ENCODE measurements around the gene RAB7B.

RAB7B gene

DNA sequence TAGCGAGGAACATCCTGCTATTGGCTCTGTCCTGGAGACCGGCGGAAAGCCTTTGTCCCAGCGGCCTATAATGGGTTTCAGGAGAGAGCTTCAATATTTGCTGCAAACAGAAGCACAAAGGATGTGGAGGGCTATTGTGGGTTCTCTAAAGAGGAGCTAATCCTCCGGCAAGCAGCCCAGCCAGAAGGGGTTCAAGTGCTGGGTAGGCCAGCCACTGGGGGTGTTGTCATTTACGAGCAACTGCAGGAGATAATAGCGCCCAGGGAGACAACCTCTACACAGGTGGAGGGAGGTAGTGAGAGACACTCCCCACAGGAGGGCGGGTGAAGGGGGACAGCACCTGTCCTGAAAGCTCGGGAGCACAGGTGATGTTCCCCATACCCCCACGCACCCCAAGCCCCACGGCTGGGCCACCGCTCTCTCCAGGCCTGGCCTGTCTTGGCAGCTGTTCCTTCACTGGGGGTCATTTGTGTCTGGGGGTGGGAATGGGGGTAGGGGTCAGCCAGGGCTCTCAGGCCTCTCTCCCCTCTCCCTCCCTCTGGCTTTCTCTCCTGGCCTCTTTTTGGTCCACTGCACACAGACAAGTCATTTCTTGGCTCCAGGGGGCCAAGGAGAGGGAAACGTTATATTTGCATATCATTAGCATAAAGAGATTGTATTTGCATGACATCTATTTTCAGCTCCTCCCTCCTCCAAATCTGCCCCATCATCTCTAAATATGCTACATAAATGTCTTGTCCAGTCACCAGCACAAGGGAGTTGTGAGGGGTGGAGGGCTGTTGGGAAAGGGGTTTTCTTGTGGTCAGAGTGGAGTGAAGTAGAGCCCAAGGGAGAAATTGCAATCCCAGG is 37.9 kb downstream of the RAB7B start:
- H3K4me1 ChIP-seq (ENCODE audit: control insufficient read depth, insufficient read depth, low read length) = peaks cover 31% of the 10 kb centered on the region
- H3K9me3 ChIP-seq (ENCODE audit: control insufficient read depth, low read length) = no peaks in the 10 kb centered on the region
- no peak overlapping the region for H3K9ac ChIP-seq (ENCODE audit: low read length)
- H3K27me3 ChIP-seq (ENCODE audit: control insufficient read depth, insufficient read depth, low read length) = no peaks in the 10 kb centered on the region
- no peak overlapping the region for H3K4me3 ChIP-seq (ENCODE audit: low read length)
- no peaks in the 10 kb centered on the region for H3K36me3 ChIP-seq (ENCODE audit: control insufficient read depth, insufficient read depth, low read length)

DNA sequence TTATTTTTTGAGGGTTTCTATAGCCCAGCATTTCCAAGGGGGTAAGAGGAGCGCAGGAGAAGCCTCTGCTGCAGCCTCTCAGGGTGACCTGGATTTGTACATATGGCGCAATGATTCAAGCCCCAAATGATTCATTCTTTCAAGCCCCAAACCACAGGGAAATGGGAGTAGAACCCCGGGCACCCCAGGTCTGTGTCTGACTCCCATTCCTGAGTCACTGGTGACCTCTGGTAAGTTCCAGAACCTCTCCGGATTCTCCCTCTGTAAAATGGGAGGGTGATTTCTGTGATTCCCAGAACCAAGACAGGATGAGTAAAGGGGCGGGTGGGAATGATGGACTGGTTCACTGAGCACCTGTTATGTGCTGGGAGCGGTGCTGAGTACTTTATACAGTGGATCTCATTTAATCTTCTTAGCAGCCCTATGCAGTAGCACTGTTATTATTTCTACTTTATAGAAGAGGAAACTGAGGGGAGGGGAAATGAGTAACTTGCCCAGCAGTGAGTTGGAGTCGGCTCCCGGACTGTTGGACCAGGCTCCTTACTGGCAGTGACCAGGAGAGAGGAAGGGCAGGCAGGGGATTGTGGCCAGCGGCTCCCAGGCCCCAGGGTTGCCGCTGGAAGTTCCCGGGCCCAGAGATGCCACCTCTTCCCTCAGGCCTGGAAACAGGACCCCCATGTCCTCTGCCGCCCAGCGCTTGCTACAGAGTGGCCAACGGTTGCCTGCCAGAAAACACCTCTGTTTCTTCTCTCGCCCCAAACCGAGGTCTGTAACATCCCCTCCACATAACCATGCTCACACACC is 39.6 kb downstream of the RAB7B start:
- Histone ChIP-seq H3K4me1 (ENCODE audit: control insufficient read depth, insufficient read depth, low read length) (peaks cover 43% of the 10 kb centered on the region), H3K9me3 (ENCODE audit: control insufficient read depth, low read length) (no peaks in the 10 kb centered on the region), H3K27me3 (ENCODE audit: control insufficient read depth, insufficient read depth, low read length) (no peaks in the 10 kb centered on the region), H3K36me3 (ENCODE audit: control insufficient read depth, insufficient read depth, low read length) (no peaks in the 10 kb centered on the region), H3K9ac (ENCODE audit: low read length) (no peak overlapping the region), H3K4me3 (ENCODE audit: low read length) (no peak overlapping the region)

DNA sequence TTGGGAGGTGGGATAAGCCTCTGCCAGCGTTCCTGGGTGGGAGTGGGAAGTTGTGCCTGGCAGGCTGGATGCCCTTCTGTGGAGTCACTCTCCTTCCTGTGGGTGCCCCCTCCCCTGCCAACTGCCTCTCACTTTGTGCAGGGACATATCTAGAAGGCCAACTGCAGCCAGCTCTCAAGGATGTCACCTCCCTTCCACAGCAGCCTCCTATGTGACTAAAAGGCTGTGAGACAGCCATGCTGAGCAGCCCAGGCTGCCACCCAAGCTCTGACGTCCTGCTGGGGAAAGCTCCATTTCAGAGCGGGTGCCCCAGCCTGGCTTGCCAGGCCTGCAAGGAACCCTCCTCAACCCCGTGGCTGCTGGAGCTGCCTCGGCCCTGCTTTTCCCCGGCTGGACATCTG is 40.4 kb downstream of the RAB7B start:
- H3K4me3 ChIP-seq (ENCODE audit: low read length) = no peak overlapping the region
- H3K9me3 ChIP-seq (ENCODE audit: control insufficient read depth, low read length) = no peaks in the 10 kb centered on the region
- H3K4me1 ChIP-seq (ENCODE audit: control insufficient read depth, insufficient read depth, low read length) = peaks cover 38% of the 10 kb centered on the region
- H3K9ac ChIP-seq (ENCODE audit: low read length) = no peak overlapping the region
- no peaks in the 10 kb centered on the region for H3K27me3 ChIP-seq (ENCODE audit: control insufficient read depth, insufficient read depth, low read length)
- H3K36me3 ChIP-seq (ENCODE audit: control insufficient read depth, insufficient read depth, low read length) = no peaks in the 10 kb centered on the region

DNA sequence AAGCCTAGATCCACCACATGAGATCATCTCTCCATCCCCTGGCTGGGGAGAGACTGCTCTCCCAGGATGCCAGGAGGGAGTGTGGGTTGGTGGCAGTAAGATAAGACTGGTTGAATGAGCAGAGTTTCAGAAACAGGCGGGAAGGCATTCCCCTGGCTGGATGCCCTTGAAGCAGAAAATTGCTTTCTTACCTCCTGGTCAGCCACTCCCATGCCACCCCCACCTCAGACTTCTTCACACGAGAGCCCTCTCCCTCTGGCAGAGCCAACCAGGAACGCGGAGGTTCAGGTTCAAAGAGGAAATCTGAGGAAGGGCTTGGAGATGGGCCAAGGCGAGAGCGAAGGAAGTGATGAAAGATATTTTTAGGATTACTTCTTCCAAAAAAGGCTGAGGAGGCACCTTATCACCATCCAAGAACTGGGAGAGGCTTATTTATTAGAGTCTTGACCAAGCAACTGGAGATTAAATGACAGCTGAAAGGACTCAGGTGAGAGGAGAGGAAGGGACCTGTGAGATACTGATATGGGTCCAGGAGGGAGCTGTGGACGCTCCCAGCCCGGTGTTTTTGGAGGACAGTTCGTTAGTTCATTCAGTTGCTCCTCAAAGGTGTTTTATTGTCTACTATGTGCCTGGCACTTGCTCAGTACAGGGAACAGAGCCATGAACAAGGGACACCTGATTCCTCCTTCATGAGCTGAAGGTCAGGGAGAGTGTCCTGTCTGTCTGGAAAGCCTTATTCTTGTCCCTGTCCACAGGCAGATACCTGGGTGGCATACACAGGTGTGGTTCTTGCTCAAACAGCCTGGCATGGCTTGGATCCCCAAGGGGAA is 41.0 kb downstream of the RAB7B start:
- Histone ChIP-seq H3K9me3 (ENCODE audit: control insufficient read depth, low read length) (no peaks in the 10 kb centered on the region), H3K27me3 (ENCODE audit: control insufficient read depth, insufficient read depth, low read length) (no peaks in the 10 kb centered on the region), H3K4me3 (ENCODE audit: low read length) (no peak overlapping the region), H3K9ac (ENCODE audit: low read length) (no peak overlapping the region), H3K4me1 (ENCODE audit: control insufficient read depth, insufficient read depth, low read length) (peaks cover 33% of the 10 kb centered on the region), H3K36me3 (ENCODE audit: control insufficient read depth, insufficient read depth, low read length) (no peaks in the 10 kb centered on the region)

DNA sequence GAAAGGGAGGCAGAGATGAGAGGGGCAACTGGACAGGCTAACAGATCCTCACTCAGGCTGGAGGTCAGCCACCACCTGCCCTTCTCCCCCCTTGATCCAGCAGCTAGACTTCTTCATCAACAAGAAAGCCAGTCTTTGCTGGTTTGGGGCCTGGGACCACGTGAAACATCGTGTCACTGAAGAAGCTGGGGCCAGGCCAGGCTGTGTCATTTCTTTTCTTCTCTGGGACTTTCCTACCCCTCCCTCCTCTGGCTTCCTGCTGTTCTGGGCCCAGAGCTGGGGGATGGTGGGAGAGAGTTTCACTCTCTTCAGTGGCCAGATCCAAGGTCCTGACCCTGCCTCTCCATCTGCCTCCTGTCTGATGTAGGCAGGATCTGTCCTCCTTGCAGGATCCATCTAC is 41.8 kb downstream of the RAB7B start:
- H3K9me3 ChIP-seq (ENCODE audit: control insufficient read depth, low read length) = no peaks in the 10 kb centered on the region
- no peak overlapping the region for H3K4me3 ChIP-seq (ENCODE audit: low read length)
- H3K9ac ChIP-seq (ENCODE audit: low read length) = no peak overlapping the region
- no peaks in the 10 kb centered on the region for H3K36me3 ChIP-seq (ENCODE audit: control insufficient read depth, insufficient read depth, low read length)
- H3K27me3 ChIP-seq (ENCODE audit: control insufficient read depth, insufficient read depth, low read length) = no peaks in the 10 kb centered on the region
- H3K4me1 ChIP-seq (ENCODE audit: control insufficient read depth, insufficient read depth, low read length) = peaks cover 33% of the 10 kb centered on the region

DNA sequence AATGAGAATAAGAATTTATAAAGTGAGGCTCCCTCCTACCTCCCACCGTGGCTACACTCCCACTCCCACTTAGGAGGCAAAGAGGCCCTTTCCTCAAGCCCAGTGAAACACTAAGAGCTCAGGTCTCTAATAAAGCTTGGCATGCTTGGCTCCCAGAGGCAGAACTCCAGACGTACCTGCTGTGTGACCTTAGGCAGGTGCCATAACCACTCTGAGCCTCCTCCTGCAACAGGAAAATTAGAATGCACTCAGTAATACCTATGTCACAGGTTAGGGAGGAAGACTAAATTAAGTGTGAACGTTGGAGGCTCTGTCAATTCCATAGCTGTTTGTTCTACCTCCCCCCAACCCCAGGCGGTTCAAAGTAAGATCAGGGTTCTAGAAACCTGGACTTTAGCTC is 43.4 kb downstream of the RAB7B start:
- H3K36me3 ChIP-seq (ENCODE audit: control insufficient read depth, insufficient read depth, low read length) = no peaks in the 10 kb centered on the region
- peaks cover 40% of the 10 kb centered on the region for H3K4me1 ChIP-seq (ENCODE audit: control insufficient read depth, insufficient read depth, low read length)
- no peak overlapping the region for H3K4me3 ChIP-seq (ENCODE audit: low read length)
- no peak overlapping the region for H3K9ac ChIP-seq (ENCODE audit: low read length)
- H3K27me3 ChIP-seq (ENCODE audit: control insufficient read depth, insufficient read depth, low read length) = no peaks in the 10 kb centered on the region
- no peaks in the 10 kb centered on the region for H3K9me3 ChIP-seq (ENCODE audit: control insufficient read depth, low read length)

DNA sequence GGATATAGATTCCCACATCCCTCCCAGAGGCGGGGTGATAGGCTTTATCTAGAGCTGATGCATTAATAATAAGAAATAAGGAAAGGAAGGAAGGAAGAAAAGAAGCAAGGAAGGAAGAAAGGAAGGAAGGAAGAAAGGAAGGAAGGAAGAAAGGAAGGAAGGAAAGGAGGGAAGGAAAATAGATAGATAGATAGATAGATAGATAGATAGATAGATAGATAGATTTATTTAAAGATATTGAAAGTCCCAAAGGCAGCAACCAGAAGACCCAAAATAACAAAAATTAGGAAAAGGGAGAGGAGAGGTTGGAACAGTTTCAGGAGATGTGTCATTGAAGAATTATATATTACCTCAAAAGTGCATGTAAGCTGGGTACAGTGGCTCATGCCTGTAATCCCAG is 47.7 kb downstream of the RAB7B start:
- H3K27me3 ChIP-seq (ENCODE audit: control insufficient read depth, insufficient read depth, low read length) = no peaks in the 10 kb centered on the region
- no peaks in the 10 kb centered on the region for H3K36me3 ChIP-seq (ENCODE audit: control insufficient read depth, insufficient read depth, low read length)
- H3K9ac ChIP-seq (ENCODE audit: low read length) = no peak overlapping the region
- peaks cover 64% of the 10 kb centered on the region for H3K4me1 ChIP-seq (ENCODE audit: control insufficient read depth, insufficient read depth, low read length)
- H3K9me3 ChIP-seq (ENCODE audit: control insufficient read depth, low read length) = no peaks in the 10 kb centered on the region
- no peak overlapping the region for H3K4me3 ChIP-seq (ENCODE audit: low read length)

DNA sequence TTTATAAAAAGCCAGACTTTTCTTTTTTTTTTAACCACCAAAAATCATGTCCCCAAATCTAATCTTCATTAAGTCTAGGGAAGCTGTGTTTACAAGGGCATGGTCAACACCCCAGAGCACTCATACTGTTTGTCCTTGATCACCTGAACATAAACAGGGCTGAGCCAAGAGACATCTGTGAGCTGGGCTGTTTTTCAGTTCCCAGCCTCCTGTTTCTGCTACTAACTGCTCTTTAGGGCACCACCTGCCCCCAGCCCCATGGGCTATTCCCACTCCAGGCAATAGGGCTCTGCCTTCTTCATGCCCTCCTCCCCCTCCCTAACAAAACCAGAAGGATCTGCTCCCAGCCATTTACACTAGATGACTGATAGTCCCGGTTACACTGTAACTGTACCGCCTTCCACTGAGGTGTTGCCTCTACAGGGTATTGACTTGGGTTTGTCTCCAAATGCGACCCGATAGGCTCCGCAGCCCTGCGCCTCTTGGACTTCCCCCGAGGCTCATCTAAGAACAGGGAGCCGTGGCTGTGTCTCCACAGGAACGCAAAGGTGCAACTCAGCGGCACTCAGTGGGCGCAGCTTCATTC is 48.3 kb downstream of the RAB7B start:
- Histone ChIP-seq H3K4me3 (ENCODE audit: low read length) (no peak overlapping the region), H3K27me3 (ENCODE audit: control insufficient read depth, insufficient read depth, low read length) (no peaks in the 10 kb centered on the region), H3K9ac (ENCODE audit: low read length) (no peak overlapping the region), H3K4me1 (ENCODE audit: control insufficient read depth, insufficient read depth, low read length) (peaks cover 70% of the 10 kb centered on the region), H3K36me3 (ENCODE audit: control insufficient read depth, insufficient read depth, low read length) (no peaks in the 10 kb centered on the region), H3K9me3 (ENCODE audit: control insufficient read depth, low read length) (no peaks in the 10 kb centered on the region)

DNA sequence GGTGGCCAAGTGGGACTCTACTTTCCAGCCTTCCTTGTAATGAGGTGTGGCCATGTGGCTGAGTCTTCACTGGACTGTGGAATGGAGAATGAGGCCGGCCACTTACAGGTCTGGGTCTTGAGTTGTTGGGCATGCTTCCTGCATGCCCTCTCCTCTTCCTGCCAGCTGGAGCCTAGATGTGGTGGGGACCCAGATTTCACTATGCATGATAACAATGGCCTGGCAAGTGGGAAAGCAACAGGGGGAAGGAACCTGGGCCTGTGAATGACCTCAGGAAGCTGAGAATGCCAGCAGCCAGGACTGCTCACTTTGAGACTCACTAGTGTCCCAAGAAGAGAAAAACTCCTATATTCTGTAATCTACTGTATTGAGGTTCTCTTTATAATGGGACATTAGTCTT is 51.4 kb downstream of the RAB7B start:
- Histone ChIP-seq H3K4me1 (ENCODE audit: control insufficient read depth, insufficient read depth, low read length) (peaks cover 86% of the 10 kb centered on the region), H3K27me3 (ENCODE audit: control insufficient read depth, insufficient read depth, low read length) (no peaks in the 10 kb centered on the region), H3K9me3 (ENCODE audit: control insufficient read depth, low read length) (no peaks in the 10 kb centered on the region), H3K36me3 (ENCODE audit: control insufficient read depth, insufficient read depth, low read length) (no peaks in the 10 kb centered on the region), H3K9ac (ENCODE audit: low read length) (no peak overlapping the region), H3K4me3 (ENCODE audit: low read length) (no peak overlapping the region)

DNA sequence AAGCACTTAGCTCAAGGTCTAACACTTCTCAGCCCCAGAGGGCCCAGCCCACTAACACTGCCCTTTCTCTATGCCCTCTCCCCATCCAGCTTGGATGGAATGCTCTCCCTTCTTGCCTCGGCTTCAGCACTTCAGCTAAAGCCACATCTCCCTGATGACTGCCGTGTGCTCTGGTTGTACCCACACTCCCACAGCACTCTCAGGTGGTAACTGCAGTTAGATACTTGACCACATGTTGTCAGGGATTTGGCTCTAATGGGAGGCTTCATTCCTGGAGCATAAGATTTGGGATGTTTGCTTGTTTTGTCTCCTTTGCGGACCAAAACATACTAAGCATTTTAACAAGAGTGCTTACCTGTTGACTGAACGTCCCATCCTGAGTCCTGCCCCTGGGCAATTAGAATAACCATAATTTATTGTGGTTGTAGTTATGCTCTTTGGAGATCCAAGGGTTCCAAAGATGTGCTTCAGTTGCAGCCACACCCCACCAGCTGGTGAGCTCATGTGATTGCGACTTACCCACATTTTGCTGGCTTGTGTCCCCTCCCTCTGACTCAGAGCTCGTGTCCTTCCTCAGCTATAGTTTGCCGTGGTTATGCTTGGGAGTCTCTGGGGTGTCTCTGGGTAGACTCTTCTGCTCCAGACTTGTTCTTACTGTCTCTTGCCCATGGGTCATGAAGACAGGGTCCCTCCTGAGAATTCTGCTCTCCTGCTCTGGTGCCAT is 52.2 kb downstream of the RAB7B start:
- no peaks in the 10 kb centered on the region for H3K27me3 ChIP-seq (ENCODE audit: control insufficient read depth, insufficient read depth, low read length)
- H3K9me3 ChIP-seq (ENCODE audit: control insufficient read depth, low read length) = no peaks in the 10 kb centered on the region
- H3K4me3 ChIP-seq (ENCODE audit: low read length) = no peak overlapping the region
- no peak overlapping the region for H3K9ac ChIP-seq (ENCODE audit: low read length)
- H3K36me3 ChIP-seq (ENCODE audit: control insufficient read depth, insufficient read depth, low read length) = no peaks in the 10 kb centered on the region
- peaks cover 88% of the 10 kb centered on the region for H3K4me1 ChIP-seq (ENCODE audit: control insufficient read depth, insufficient read depth, low read length)

DNA sequence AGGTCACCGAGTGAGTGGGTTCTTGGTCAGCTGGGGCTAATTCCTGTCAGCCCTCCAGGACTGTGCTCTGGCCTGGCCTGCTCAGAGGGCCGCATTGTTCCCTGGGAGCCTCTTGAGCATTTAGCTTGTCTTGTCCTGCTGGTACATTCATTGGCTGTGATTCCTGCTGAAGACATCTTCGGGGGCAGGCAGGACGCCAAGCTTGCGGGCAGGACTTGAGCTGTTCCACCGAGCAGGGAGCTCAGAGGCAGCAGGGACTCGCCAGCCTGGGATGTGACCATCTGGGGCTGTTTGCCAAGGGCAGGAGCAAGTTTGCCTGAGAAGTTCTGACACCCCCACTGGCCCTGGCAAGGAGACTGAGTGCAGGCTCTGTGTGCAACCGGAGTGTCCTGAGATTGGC is 52.9 kb downstream of the RAB7B start:
- H3K36me3 ChIP-seq (ENCODE audit: control insufficient read depth, insufficient read depth, low read length) = no peaks in the 10 kb centered on the region
- no peaks in the 10 kb centered on the region for H3K27me3 ChIP-seq (ENCODE audit: control insufficient read depth, insufficient read depth, low read length)
- H3K9me3 ChIP-seq (ENCODE audit: control insufficient read depth, low read length) = no peaks in the 10 kb centered on the region
- no peak overlapping the region for H3K4me3 ChIP-seq (ENCODE audit: low read length)
- H3K9ac ChIP-seq (ENCODE audit: low read length) = no peak overlapping the region
- peaks cover 90% of the 10 kb centered on the region for H3K4me1 ChIP-seq (ENCODE audit: control insufficient read depth, insufficient read depth, low read length)

Data from mucosa of stomach (tissue), 1 donor.